Body of pancreas (tissue), 4 donors: ENCODE data around the gene TC2N. TPM values are rescaled to one million over a fixed set of nuclear protein-coding genes. Genes with fewer than 3 reads are reported as not detected.

Experiments used
- ATAC-seq: fragments of 150-250 bp; one replicate; pipeline ENCODE4 v1.9.1; 2016
- DNase-seq, 4 donors: peaks; one replicate each; pipeline ENCODE4 v3.0.0-alpha.2; 2019
- H3K27ac ChIP-seq, 4 donors: fragments of 200-600 bp; sonication (generic); 1 replicate in 3 of 4; 2 replicates in 1 of 4; pipeline versions ENCODE4 v1.5.1 to v1.6.1; 2016 to 2019; ENCODE audit warnings: mild to moderate bottlenecking in 1 of 4, mixed read lengths in 1 of 4, moderate library complexity in 1 of 4
- H3K27me3 ChIP-seq, 2 donors: fragments of 200-600 bp; sonication (generic); one replicate each; pipeline ENCODE4 v1.6.0; 2016; ENCODE audit warnings: mild to moderate bottlenecking in 1 of 2
- H3K36me3 ChIP-seq, 2 donors: fragments of 200-600 bp; sonication (generic); replicated peaks in 1 of 2; 2 replicates each; pipeline ENCODE4 v1.5.1; 2016; ENCODE audit warnings: low read depth in 2 of 2; ENCODE audit not compliant: insufficient read depth in 1 of 2
- H3K4me1 ChIP-seq: fragments of 200-600 bp; sonication (generic); one replicate; pipeline ENCODE4 v1.6.0; 2016
- H3K4me3 ChIP-seq, 2 donors: fragments of 200-600 bp; sonication (generic); 1 replicate in 1 of 2; 2 replicates in 1 of 2; pipeline ENCODE4 v1.5.1; 2016 to 2019
- H3K9me3 ChIP-seq, 3 donors: fragments of 200-600 bp; sonication (generic); 1 replicate in 2 of 3; 2 replicates in 1 of 3; pipeline ENCODE4 v1.5.1; 2016
- POLR2A ChIP-seq, 3 donors: fragments of 450-650 bp; IDR thresholded peaks; one replicate each; pipeline ENCODE4 v1.6.1; 2016; ENCODE audit warnings: antibody characterized with exemption in 3 of 3, mild to moderate bottlenecking in 2 of 3
- WGBS, 2 donors: methylation state at CpG; one replicate each; pipeline ENCODE4 v1.1.5; 2017; 5-methylcytosine and 5-hydroxymethylcytosine counted together
- intact Hi-C: fragments of 100-400 bp; cut with DNase I; formaldehyde crosslinking; loops from one replicate; pipeline ENCODE4 v1.15.1; 2023
- total RNA-seq, 2 donors: library from RNA; depleted of rRNA; stranded (reverse); fragments of >200 nt; gene quantifications; one replicate each; pipeline ENCODE4 v1.1.0, GENCODE V29; 2016
- TF ChIP-seq, protein P1 (sequence below), 7 experiments: fragments of 450-650 bp in 4 of 7; fragments of 200-600 bp in 3 of 7; sonication (generic) in 3 of 7; IDR thresholded peaks; one replicate each; pipeline ENCODE4 v1.5.1; 2016 to 2019; ENCODE audit warnings: antibody characterized with exemption in 7 of 7

Gene TC2N
- total RNA-seq, 2 donors from 2014 or later, result 105 to 168 TPM

DNA sequence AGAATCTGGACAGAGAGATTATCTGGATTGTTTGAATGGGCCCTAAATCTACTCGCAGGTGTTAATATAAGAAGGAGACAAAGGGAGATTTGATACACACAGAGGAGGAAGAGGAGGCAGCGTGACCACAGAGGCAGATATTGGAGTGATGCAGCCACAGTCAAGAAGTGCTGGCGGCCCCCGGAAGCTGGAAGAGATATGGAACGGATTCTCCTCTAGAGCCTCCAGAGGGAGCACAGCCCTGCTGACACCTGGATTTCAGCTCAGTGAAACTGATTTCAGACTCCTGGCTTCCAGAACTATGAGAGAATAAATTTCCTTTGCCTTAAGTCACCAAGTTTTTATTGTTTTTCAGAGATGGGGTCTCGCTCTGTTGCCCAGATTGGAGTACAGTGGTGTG is 9.2 kb upstream of the TC2N start:
- Histone ChIP-seq H3K27me3 (no peaks in the 10 kb centered on the region), H3K27ac (peak overlapping the region in 3 of 4 donors; percentile 85 to 97 (median 97)), H3K36me3 (no peaks in the 10 kb centered on the region), H3K9me3 (no peaks in the 10 kb centered on the region), H3K4me1 (peaks cover 83% of the 10 kb centered on the region), H3K4me3 (no peak overlapping the region)
- ATAC-seq (no peak), DNase-seq (peak in 1 of 4 donors; percentile 52)
- TF ChIP-seq, protein P1, sequence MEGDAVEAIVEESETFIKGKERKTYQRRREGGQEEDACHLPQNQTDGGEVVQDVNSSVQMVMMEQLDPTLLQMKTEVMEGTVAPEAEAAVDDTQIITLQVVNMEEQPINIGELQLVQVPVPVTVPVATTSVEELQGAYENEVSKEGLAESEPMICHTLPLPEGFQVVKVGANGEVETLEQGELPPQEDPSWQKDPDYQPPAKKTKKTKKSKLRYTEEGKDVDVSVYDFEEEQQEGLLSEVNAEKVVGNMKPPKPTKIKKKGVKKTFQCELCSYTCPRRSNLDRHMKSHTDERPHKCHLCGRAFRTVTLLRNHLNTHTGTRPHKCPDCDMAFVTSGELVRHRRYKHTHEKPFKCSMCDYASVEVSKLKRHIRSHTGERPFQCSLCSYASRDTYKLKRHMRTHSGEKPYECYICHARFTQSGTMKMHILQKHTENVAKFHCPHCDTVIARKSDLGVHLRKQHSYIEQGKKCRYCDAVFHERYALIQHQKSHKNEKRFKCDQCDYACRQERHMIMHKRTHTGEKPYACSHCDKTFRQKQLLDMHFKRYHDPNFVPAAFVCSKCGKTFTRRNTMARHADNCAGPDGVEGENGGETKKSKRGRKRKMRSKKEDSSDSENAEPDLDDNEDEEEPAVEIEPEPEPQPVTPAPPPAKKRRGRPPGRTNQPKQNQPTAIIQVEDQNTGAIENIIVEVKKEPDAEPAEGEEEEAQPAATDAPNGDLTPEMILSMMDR (IDR thresholded peaks at IDR 0.05), result peak in 2 of 7 experiments; percentile 23 to 28
- no peak for TF ChIP-seq POLR2A (IDR thresholded peaks at IDR 0.05)
- WGBS, 2 donors, result 55 to 67% methylated on average over 6 of the region's 6 CpGs
- intact Hi-C loops, result no loop called here

DNA sequence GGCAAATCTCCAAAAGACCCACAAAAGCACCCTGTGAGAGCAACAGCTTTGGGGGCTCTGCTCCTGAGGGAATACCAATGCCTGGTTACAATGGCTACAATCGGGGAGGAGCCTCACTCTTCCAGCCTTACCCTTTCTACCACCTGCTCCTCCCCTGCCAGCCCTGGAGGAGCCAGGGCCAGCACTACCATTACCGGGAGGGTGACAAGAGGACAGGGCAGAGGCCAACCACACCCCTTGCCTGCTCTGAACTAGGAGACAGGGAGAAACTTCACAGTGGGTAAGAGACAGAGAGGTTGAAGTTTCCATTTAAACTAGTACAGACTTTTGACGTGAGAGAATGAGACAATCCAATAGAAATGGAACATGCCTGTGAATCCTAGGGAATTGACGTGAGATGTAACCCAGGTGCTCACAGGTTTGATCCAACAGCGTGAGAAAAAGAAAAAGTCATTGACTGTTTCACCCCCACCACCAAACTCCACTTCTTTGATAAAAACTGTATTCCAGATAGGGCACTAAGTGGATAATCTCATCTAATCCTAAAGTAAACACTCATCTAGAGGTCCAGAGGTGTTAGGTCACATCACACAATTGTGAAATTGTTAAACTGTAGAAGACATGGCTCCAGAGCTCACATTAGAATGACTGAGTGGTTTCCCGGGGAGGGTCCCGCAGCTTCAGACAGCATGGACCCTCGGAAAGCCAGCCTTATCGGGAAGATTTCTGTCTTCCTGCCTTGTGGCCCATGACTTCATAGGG is 8.4 kb upstream of the TC2N start:
- intact Hi-C loops, result no loop called here
- ATAC-seq, result peak; percentile 58
- no peaks in the 10 kb centered on the region for H3K36me3 ChIP-seq
- WGBS, 2 donors, result 29 to 56% methylated on average over 8 to 9 of the region's 9 CpGs
- TF ChIP-seq, protein P1 (IDR thresholded peaks at IDR 0.05), result no peak
- TF ChIP-seq POLR2A (IDR thresholded peaks at IDR 0.05), result peak in 2 of 3 donors; percentile 34 to 59
- peak; percentile 67 to 89 (median 74) for DNase-seq
- peak overlapping the region; percentile 64 to 97 (median 91) for H3K27ac ChIP-seq
- H3K4me3 ChIP-seq, result no peak overlapping the region
- peaks cover 85% of the 10 kb centered on the region for H3K4me1 ChIP-seq
- H3K9me3 ChIP-seq, result no peaks in the 10 kb centered on the region
- H3K27me3 ChIP-seq, result no peaks in the 10 kb centered on the region

DNA sequence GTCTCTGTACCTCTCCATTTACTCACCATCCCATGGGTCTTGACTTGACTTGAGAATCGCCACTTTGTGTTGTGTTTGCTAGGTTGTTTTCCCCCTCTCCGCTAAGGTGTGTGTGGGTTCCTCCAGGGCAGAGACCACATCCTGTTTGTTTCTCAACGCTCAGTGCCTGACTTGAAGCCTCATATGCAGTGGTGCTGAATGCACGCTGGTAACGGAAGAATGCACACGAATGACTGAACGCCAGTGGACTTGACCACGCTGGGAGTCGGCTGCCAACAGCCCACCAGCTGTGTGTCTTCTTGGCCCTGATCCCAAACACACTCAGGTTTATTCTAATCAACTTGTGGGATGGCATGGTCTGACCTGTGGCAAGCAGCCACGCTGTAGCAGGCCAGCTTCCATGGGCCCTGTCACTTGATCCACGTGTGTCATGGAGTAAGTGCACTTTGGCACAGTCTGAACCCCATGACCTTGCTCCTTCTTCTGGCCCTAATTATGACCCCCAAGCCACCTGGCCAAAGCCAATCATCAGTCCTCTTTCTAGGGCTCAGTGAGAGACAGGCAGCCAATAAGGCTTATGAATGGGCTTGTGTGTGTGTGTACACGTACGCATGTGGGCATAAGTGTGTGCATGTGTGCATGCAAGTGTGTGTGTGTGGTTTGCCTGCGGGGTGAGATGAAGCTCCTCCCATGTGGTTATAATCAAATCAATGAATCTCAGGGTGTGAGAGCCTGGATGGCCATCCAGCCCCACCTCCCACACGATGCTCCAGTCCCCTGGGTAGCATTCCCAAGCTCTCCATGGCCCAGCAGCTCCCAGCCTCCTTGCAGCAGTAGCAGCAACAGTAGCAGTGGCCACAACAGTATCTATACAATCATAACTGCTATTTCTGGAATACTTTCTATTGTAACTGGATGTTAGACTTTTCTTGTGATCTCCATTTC is 6.4 kb upstream of the TC2N start:
- TF ChIP-seq, protein P1 (IDR thresholded peaks at IDR 0.05), result no peak
- TF ChIP-seq POLR2A (IDR thresholded peaks at IDR 0.05), result peak in 1 of 3 donors; percentile 3
- Histone ChIP-seq H3K9me3 (no peaks in the 10 kb centered on the region), H3K4me3 (no peak overlapping the region), H3K36me3 (no peaks in the 10 kb centered on the region), H3K4me1 (peaks cover 86% of the 10 kb centered on the region), H3K27me3 (no peaks in the 10 kb centered on the region), H3K27ac (peak overlapping the region; percentile 85 to 97 (median 91))
- ATAC-seq (no peak), DNase-seq (peak in 3 of 4 donors; percentile 52 to 55 (median 55))
- 40 to 47% methylated on average over 14 to 15 of the region's 15 CpGs for WGBS, 2 donors
- intact Hi-C loops, result no loop called here

DNA sequence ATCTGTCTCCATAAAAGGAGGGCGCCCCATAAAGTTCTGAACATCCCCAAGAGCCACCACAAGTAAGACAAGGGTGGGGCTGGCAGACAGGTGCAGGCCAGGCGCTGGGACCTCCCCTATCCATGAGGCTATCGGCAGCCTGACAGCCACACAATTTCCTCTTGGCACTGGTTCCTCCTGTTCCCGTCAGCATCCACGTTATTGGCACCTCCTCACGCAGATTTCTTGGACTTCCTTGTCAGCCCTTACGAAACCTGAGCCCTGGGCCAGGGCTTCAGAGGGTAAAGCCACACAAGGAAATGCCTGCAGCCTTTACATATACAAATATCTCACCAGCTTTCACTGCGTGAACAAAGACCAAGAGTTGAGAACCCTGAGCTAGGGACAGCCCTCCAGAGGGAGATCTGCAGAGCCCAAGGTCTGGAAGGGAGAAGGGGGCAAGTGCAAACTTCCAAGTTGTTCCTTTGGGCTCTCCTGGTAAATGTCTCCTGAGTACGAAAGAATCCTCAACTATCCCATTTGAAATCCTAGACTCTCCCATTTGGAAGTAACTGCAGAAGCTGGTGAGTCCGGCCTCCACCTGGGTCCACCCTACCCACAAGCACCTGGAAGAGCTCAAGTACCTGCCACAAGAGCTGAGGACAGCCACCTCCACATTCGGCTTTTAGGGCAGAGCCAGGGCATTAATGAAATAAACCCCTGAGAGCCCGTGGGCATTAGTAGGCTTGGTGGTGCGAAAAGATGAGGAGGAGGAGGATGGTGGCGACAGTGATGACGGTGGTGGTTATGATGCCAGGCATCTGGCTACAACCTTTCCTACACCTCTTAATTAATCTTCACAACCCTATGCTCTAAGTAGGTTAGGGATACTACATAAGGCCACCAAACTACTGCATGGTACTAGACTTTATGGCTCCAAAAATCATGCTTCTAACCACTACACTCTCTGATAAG is 5.5 kb upstream of the TC2N start:
- peak overlapping the region; percentile 85 to 97 (median 91) for H3K27ac ChIP-seq
- ATAC-seq, result peak; percentile 81

More for the DNA sequence above, 5.5 kb upstream of the TC2N start:
- H3K9me3 ChIP-seq, result no peaks in the 10 kb centered on the region
- peaks cover 88% of the 10 kb centered on the region for H3K4me1 ChIP-seq
- H3K36me3 ChIP-seq, result no peaks in the 10 kb centered on the region
- WGBS, 2 donors, result 36 to 45% methylated on average over 15 of the region's 15 CpGs
- TF ChIP-seq, protein P1 (IDR thresholded peaks at IDR 0.05), result no peak
- TF ChIP-seq POLR2A (IDR thresholded peaks at IDR 0.05), result peak in 2 of 3 donors; percentile 86 to 90
- peak; percentile 94 to 98 (median 95) for DNase-seq
- H3K27me3 ChIP-seq, result no peaks in the 10 kb centered on the region
- no peak overlapping the region for H3K4me3 ChIP-seq
- intact Hi-C loops, result no loop called here
